ENCODE measurements around the gene KPRP. TPM values are rescaled to one million over a fixed set of nuclear protein-coding genes. Genes with fewer than 3 reads are reported as not detected.

KPRP gene
- total RNA-seq, 1 experiment from 2014 or later: not detected

- Histone ChIP-seq H4K5ac (ENCODE audit: insufficient read length, low read depth, low read length) (no peak overlapping the region), H4K91ac (ENCODE audit: insufficient read length, low read depth, low read length) (no peak overlapping the region), H3K4ac (ENCODE audit: low read depth, low read length) (no peak overlapping the region), H2AK5ac (ENCODE audit: insufficient read length, low read length) (no peak overlapping the region), H3K9me3 (ENCODE audit: control insufficient read depth, low read depth, low read length) (peaks cover 73% of the 10 kb centered on the region), H3K23ac (ENCODE audit: insufficient read length, low read depth, low read length) (no peak overlapping the region), H3K79me2 (ENCODE audit: insufficient read depth, low read length) (no peaks in the 10 kb centered on the region), H2BK120ac (ENCODE audit: low read depth, low read length, poor library complexity, severe bottlenecking) (no peak overlapping the region), H3K14ac (ENCODE audit: insufficient read depth, low read length) (no peak overlapping the region), H2AFZ (ENCODE audit: low read length) (no peak overlapping the region), H2BK15ac (ENCODE audit: low read depth, low read length) (no peak overlapping the region), H2BK20ac (ENCODE audit: low read depth, low read length, poor library complexity, severe bottlenecking) (no peak overlapping the region), H3K27me3 (ENCODE audit: insufficient read depth, low read length) (no peaks in the 10 kb centered on the region), H4K8ac (replicated peaks; ENCODE audit: insufficient read length, low read depth, low read length) (no peak overlapping the region), H3K4me2 (ENCODE audit: insufficient read depth, insufficient read length, low read length) (no peak overlapping the region), H3K18ac (ENCODE audit: insufficient read length, low read depth, low read length) (no peak overlapping the region), H3K9ac (ENCODE audit: extremely low read depth, insufficient read length, low read length) (no peak overlapping the region), H3T11ph (ENCODE audit: low read length) (no peak overlapping the region), H3K4me1 (ENCODE audit: insufficient read depth, low read length) (no peaks in the 10 kb centered on the region), H3K56ac (ENCODE audit: insufficient read length, low read depth, low read length) (no peak overlapping the region), H2BK12ac (ENCODE audit: insufficient read length, low read depth, low read length) (no peak overlapping the region), H3K23me2 (ENCODE audit: insufficient read length, low read depth, low read length, poor library complexity, severe bottlenecking) (no peaks in the 10 kb centered on the region), H3K79me1 (ENCODE audit: insufficient read depth, low read depth, low read length, poor library complexity, severe bottlenecking) (no peaks in the 10 kb centered on the region), H3K27ac (ENCODE audit: insufficient read length, low read depth, low read length) (no peak overlapping the region), H4K20me1 (ENCODE audit: control insufficient read depth, insufficient read depth, insufficient read length) (no peaks in the 10 kb centered on the region), H2BK5ac (ENCODE audit: insufficient read length, low read length) (no peak overlapping the region)
- no CpG with 5 or more reads among the region's 1 CpG for WGBS (ENCODE audit: extremely low coverage, insufficient read length, low lambda C conversion rate)
- peaks cover 6 to 31% (median 18%) of the 10 kb centered on the region in 3 experiments; a peak in 6 of 7 replicates for H3K36me3 Mint-ChIP-seq (ENCODE audit: insufficient read depth in 1 of 3, low read depth in 3 of 3)
- H3K27me3 Mint-ChIP-seq (ENCODE audit: low read depth): no peaks in the 10 kb centered on the region; the same call in 1 of the 2 replicates
- no peak overlapping the region for H3K27ac Mint-ChIP-seq
- H3K4me3 Mint-ChIP-seq: no peak overlapping the region
- no peak for DNase-seq
- H3K4me1 Mint-ChIP-seq: no peaks in the 10 kb centered on the region
- H3K9me3 Mint-ChIP-seq: peaks cover 89 to 94% of the 10 kb centered on the region in 2 experiments
- TF ChIP-seq, protein P1, sequence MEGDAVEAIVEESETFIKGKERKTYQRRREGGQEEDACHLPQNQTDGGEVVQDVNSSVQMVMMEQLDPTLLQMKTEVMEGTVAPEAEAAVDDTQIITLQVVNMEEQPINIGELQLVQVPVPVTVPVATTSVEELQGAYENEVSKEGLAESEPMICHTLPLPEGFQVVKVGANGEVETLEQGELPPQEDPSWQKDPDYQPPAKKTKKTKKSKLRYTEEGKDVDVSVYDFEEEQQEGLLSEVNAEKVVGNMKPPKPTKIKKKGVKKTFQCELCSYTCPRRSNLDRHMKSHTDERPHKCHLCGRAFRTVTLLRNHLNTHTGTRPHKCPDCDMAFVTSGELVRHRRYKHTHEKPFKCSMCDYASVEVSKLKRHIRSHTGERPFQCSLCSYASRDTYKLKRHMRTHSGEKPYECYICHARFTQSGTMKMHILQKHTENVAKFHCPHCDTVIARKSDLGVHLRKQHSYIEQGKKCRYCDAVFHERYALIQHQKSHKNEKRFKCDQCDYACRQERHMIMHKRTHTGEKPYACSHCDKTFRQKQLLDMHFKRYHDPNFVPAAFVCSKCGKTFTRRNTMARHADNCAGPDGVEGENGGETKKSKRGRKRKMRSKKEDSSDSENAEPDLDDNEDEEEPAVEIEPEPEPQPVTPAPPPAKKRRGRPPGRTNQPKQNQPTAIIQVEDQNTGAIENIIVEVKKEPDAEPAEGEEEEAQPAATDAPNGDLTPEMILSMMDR (conservative IDR thresholded peaks at IDR 0.05): no peak
Observed at GRCh38 chr1:152770411-152770810, 12.6 kb downstream of the KPRP start.
